K562 (cell line): ENCODE data around the gene BEST4. TPM values are rescaled to one million over a fixed set of nuclear protein-coding genes. Genes with fewer than 3 reads are reported as not detected.

Experiments used
- BRD4 ChIP-seq: fragments of 200-600 bp; sonication (generic); IDR thresholded peaks from 2 replicates; pipeline ENCODE4 v1.6.1; 2017; ENCODE audit warnings: inconsistent platforms
- C11orf30 ChIP-seq: fragments of 450-650 bp; IDR thresholded peaks from 2 replicates; pipeline ENCODE4 v1.6.1; 2016; ENCODE audit warnings: low read depth, mild to moderate bottlenecking
- CBFA2T2 ChIP-seq: fragments of 450-650 bp; conservative IDR thresholded peaks from 2 replicates; pipeline ENCODE4 v1.6.1; 2017; ENCODE audit warnings: mild to moderate bottlenecking
- CCAR2 ChIP-seq: fragments of 200-400 bp; formaldehyde crosslinking; IDR thresholded peaks from 2 replicates; pipeline ENCODE4 v1.6.1; 2017; ENCODE audit warnings: mild to moderate bottlenecking, low read depth, low read length
- DDX20 ChIP-seq: fragments of 450-650 bp; IDR thresholded peaks from 2 replicates; pipeline ENCODE4 v1.6.1; 2016; ENCODE audit warnings: missing genetic modification characterization, low read depth, mild to moderate bottlenecking, missing compliant biosample characterization, moderate library complexity
- EHMT2 ChIP-seq: fragments of 450-650 bp; IDR thresholded peaks from 2 replicates; pipeline ENCODE4 v1.6.1; 2018; ENCODE audit warnings: antibody characterized with exemption
- ELF1 ChIP-seq: fragments of 200-800 bp; sonication (Bioruptor generic); IDR thresholded peaks from 2 replicates; pipeline ENCODE4 v1.6.1; 2016; ENCODE audit warnings: missing genetic modification characterization, missing compliant biosample characterization
- FIP1L1 ChIP-seq: fragments of 200-400 bp; formaldehyde crosslinking; IDR thresholded peaks from 2 replicates; pipeline ENCODE4 v1.6.1; 2018; ENCODE audit warnings: mild to moderate bottlenecking, low read depth, low read length; ENCODE audit not compliant: poor library complexity, severe bottlenecking
- FOXO4 ChIP-seq: fragments of 450-650 bp; formaldehyde crosslinking; IDR thresholded peaks from 2 replicates; pipeline ENCODE4 v1.4.0; 2020; ENCODE audit warnings: mild to moderate bottlenecking, moderate library complexity
- GMEB1 ChIP-seq: fragments of 250-450 bp; sonication (Bioruptor Pico); IDR thresholded peaks from 2 replicates; pipeline ENCODE4 v1.4.0; 2020; ENCODE audit warnings: mild to moderate bottlenecking
- HBP1 ChIP-seq: fragments of 450-650 bp; formaldehyde crosslinking; IDR thresholded peaks from 2 replicates; pipeline ENCODE4 v1.4.0; 2022; ENCODE audit warnings: missing genetic modification characterization
- HDAC8 ChIP-seq: fragments of 450-650 bp; IDR thresholded peaks from 2 replicates; pipeline ENCODE4 v1.6.1; 2016; ENCODE audit warnings: mild to moderate bottlenecking, missing genetic modification characterization, moderate library complexity, missing compliant biosample characterization
- MCM5 ChIP-seq: fragments of 450-650 bp; IDR thresholded peaks from 2 replicates; pipeline ENCODE4 v1.6.1; 2016; ENCODE audit warnings: low read depth
- POLR2H ChIP-seq: IDR thresholded peaks from 2 replicates; pipeline ENCODE4 v1.6.1; 2016; ENCODE audit warnings: missing genetic modification characterization, low read depth, mild to moderate bottlenecking, control low read depth, missing compliant biosample characterization, moderate library complexity
- PRMT5 ChIP-seq: sonication (generic); formaldehyde crosslinking; IDR thresholded peaks from 2 replicates; pipeline ENCODE4 v1.5.0; 2020; ENCODE audit warnings: missing genetic modification reagents
- SNRNP70 ChIP-seq: fragments of 200-400 bp; formaldehyde crosslinking; optimal IDR thresholded peaks from 2 replicates; pipeline ENCODE3; 2017; ENCODE audit warnings: low read depth, low read length
- TAF7 ChIP-seq: fragments of 450-650 bp; IDR thresholded peaks from 2 replicates; pipeline ENCODE4 v1.6.1; 2016; ENCODE audit warnings: missing genetic modification characterization, missing compliant biosample characterization
- XRCC4 ChIP-seq: IDR thresholded peaks from one replicate; pipeline ENCODE4 v1.6.1; 2011; ENCODE audit not compliant: insufficient read depth, insufficient read length; ENCODE audit errors: extremely low read depth
- ZBTB33 ChIP-seq: sonication (generic); formaldehyde crosslinking; IDR thresholded peaks from 2 replicates; pipeline ENCODE4 v1.8.1; 2023; ENCODE audit warnings: mild to moderate bottlenecking, missing genetic modification reagents
- ZNF12 ChIP-seq: sonication (generic); formaldehyde crosslinking; IDR thresholded peaks from 2 replicates; pipeline ENCODE4 v1.4.0; 2020; ENCODE audit warnings: mild to moderate bottlenecking, missing genetic modification reagents
- polyA plus RNA-seq, 8 experiments: library from polyadenylated mRNA; depleted of rRNA in 4 of 8; stranded (reverse) in 5 of 8; unstranded in 3 of 8; fragments of >200 nt; fragmentation: Nextera tagmentation in 2 of 8; fragmentation: Illumina TruSeq in 1 of 8; extraction: Ambion mirVana in 2 of 8; extraction: Trizol in 1 of 8; gene quantifications; 2 replicates each; pipeline versions ENCODE4 v1.2.1 to v1.2.3, GENCODE V29; 2011 to 2014; ENCODE audit warnings: inconsistent platforms in 1 of 8, missing spikeins in 1 of 8
- total RNA-seq, 7 experiments: library from RNA; depleted of rRNA in 6 of 7; stranded (reverse); fragments of >200 nt in 6 of 7; fragmentation: Illumina TruSeq in 2 of 7; extraction: Trizol in 2 of 7; gene quantifications; 2 replicates each; pipeline versions ENCODE4 v1.2.1 to v1.2.3, GENCODE V29; 2011 to 2021; ENCODE audit warnings: low replicate concordance in 1 of 7
- TF ChIP-seq, protein P1 (sequence below): sonication (generic); formaldehyde crosslinking; IDR thresholded peaks from 2 replicates; pipeline ENCODE4 v1.8.1; 2023; ENCODE audit warnings: mild to moderate bottlenecking, missing genetic modification reagents, moderate library complexity

Gene BEST4
- total and polyA plus RNA-seq, 9 of the 15 experiments (the other 6 are each of a cell fraction or from before 2014, with no cell fraction given) = 0.07 to 0.11 TPM; not detected in 7

DNA sequence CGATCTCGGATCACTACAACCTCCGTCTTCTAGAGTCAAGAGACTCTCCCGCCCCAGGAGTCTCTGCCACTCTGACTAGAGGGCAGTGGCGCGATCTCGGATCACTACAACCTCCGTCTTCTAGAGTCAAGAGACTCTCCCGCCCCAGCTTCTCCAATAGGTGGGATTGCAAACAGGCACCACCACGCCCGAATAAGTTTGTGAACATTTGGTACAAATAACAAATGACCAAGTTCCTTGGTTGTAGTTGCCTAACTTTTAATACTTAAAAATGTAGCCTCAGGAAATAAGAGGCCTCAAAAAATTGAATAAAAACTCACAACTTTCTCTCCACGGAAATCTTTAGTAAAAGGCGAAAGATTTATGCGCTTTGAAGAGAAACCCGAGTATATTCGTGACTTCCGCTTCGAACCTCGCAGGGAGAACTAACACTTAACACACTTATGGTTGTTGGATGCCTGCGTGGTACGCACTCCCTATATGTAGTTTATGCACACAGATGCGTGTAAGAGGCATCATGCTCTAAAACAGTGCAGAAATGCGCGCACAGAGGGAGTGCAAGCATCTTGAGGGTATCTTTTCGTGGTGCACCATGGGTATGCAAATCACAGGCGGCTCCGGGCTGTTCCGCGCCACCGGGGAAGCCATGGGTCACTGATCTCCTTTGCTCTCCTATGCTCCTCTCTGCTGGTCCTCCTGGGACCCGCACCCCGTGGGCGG lies 31.8 kb upstream of the BEST4 start (continued):
- TF ChIP-seq TAF7 = 0 out of 2 replicates have a peak, but pooled peaks have one; percentile 8
- TF ChIP-seq CCAR2 = no peak
- peak; percentile 46; the same call in 1 of the 2 replicates for TF ChIP-seq ZNF12 (CRISPR knock-in tag)
- no peak for TF ChIP-seq FIP1L1
- TF ChIP-seq BRD4 = peak; percentile 70; the same call in 1 of the 2 replicates
- TF ChIP-seq FOXO4 (CRISPR knock-in tag) = no peak; the same call in 1 of the 2 replicates
- no peak for TF ChIP-seq SNRNP70
- TF ChIP-seq CBFA2T2 = peak; percentile 26; the same call in 1 of the 2 replicates
- TF ChIP-seq ZBTB33 (CRISPR knock-in tag) = no peak; the same call in 1 of the 2 replicates
- TF ChIP-seq GMEB1 = no peak
- TF ChIP-seq, protein P1, sequence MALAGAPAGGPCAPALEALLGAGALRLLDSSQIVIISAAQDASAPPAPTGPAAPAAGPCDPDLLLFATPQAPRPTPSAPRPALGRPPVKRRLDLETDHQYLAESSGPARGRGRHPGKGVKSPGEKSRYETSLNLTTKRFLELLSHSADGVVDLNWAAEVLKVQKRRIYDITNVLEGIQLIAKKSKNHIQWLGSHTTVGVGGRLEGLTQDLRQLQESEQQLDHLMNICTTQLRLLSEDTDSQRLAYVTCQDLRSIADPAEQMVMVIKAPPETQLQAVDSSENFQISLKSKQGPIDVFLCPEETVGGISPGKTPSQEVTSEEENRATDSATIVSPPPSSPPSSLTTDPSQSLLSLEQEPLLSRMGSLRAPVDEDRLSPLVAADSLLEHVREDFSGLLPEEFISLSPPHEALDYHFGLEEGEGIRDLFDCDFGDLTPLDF (CRISPR knock-in tag) = peak; percentile 93
- TF ChIP-seq MCM5 = no peak
- no peak for TF ChIP-seq PRMT5 (CRISPR knock-in tag)
- TF ChIP-seq POLR2H = peak; percentile 100
- no peak; the same call in 1 of the 2 replicates for TF ChIP-seq HDAC8 (tag)
- TF ChIP-seq C11orf30 = no peak
- no peak for TF ChIP-seq EHMT2
- peak; percentile 99 for TF ChIP-seq HBP1 (CRISPR knock-in tag)
- peak; percentile 93 for TF ChIP-seq ELF1 (tag)
- TF ChIP-seq XRCC4 = no peak
- no peak for TF ChIP-seq DDX20
